Activated CD4-positive, alpha-beta T cell treated with anti-CD3 and anti-CD28 coated beads for 24 hours (primary cell): Measurements from ENCODE around the gene CCNG1.
A peak's percentile ranks its signal among the peaks of the same experiment; 100 is the strongest.
"Not testable (repeated sequence)": the region's sequence is repeated elsewhere in the genome, so short reads cannot be mapped to it uniquely, and the experiment has no call there.

Experiments
- DNase-seq, 2 donors: peaks; one replicate each; pipeline ENCODE4 v3.0.0-alpha.2; 2020; ENCODE audit warnings: low read depth in 2 of 2

CCNG1 gene

GRCh38 chr5:163437309-163438182, at the start of gene CCNG1:
Gene CCNG1 (plus strand): TSS chr5:163437595. CDS start chr5:163439257, 1,662 bp downstream.
- DNase-seq, result peak; percentile 80

- DNase-seq, result no peak
These were observed 41.6 kb upstream of the CCNG1 start for GRCh38 chr5:163395792-163396191.

GRCh38 chr5:163396818-163397340, 40.5 kb upstream of the CCNG1 start:
- DNase-seq, result not testable (repeated sequence)

GRCh38 chr5:163397354-163397753, 40.0 kb upstream of the CCNG1 start:
- DNase-seq, result no peak

GRCh38 chr5:163399923-163400322, 37.5 kb upstream of the CCNG1 start:
- DNase-seq, result no peak

GRCh38 chr5:163401271-163401670, 36.1 kb upstream of the CCNG1 start:
- DNase-seq, result no peak

- DNase-seq, result no peak
These were observed 35.4 kb upstream of the CCNG1 start for GRCh38 chr5:163402007-163402406.

GRCh38 chr5:163404364-163405173, 32.8 kb upstream of the CCNG1 start:
- no peak for DNase-seq

- DNase-seq, result no peak
These were observed 30.2 kb upstream of the CCNG1 start for GRCh38 chr5:163407034-163407655.

GRCh38 chr5:163408311-163408923, 29.0 kb upstream of the CCNG1 start:
- peak; percentile 28 to 30 for DNase-seq

GRCh38 chr5:163409384-163409783, 28.0 kb upstream of the CCNG1 start:
- no peak for DNase-seq

- no peak for DNase-seq
These were observed 26.9 kb upstream of the CCNG1 start for GRCh38 chr5:163410505-163410904.

- not testable (repeated sequence) for DNase-seq
These were observed 21.7 kb upstream of the CCNG1 start for GRCh38 chr5:163415673-163416072.

GRCh38 chr5:163424836-163425235, 12.6 kb upstream of the CCNG1 start:
- no peak for DNase-seq

- DNase-seq, result not testable (repeated sequence)
These were observed 11.3 kb upstream of the CCNG1 start for GRCh38 chr5:163426128-163426527.

- DNase-seq, result no peak
These were observed 4.9 kb upstream of the CCNG1 start for GRCh38 chr5:163432544-163432943.

GRCh38 chr5:163433271-163433670, 4.1 kb upstream of the CCNG1 start:
- DNase-seq, result no peak

GRCh38 chr5:163434401-163434866, 3.0 kb upstream of the CCNG1 start:
- DNase-seq, result no peak

GRCh38 chr5:163436515-163436914, 880 bp upstream of the CCNG1 start:
- DNase-seq, result no peak

GRCh38 chr5:163437011-163437308, 435 bp upstream of the CCNG1 start:
- DNase-seq, result no peak

- no peak for DNase-seq
These were observed 1.7 kb downstream of the CCNG1 start for GRCh38 chr5:163439092-163439425.

GRCh38 chr5:163440954-163441353, 3.6 kb downstream of the CCNG1 start:
- no peak for DNase-seq
